ENCODE results near the gene TEX26.

TEX26 gene

DNA sequence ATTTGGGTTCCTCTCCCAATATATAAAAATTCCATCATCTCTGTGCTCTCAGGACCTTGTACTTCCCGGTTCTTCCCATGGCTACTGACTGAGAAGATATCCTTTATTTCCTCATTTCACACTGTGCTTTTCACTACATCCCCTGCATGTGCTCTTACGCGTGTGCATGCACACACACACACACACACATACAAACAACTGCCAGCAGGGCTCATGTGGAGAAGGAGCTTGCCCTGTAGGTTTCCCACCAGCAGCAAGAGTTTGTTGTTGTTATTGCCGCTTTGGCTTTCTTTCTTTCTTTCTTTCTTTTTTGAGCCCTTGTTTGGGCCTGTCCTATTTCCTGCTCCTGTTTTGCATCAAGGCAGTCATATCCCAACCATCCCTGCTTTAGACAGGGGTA lies 43.6 kb downstream of the TEX26 start:
- no peak for DNase-seq (ENCODE audit: low read depth)

DNA sequence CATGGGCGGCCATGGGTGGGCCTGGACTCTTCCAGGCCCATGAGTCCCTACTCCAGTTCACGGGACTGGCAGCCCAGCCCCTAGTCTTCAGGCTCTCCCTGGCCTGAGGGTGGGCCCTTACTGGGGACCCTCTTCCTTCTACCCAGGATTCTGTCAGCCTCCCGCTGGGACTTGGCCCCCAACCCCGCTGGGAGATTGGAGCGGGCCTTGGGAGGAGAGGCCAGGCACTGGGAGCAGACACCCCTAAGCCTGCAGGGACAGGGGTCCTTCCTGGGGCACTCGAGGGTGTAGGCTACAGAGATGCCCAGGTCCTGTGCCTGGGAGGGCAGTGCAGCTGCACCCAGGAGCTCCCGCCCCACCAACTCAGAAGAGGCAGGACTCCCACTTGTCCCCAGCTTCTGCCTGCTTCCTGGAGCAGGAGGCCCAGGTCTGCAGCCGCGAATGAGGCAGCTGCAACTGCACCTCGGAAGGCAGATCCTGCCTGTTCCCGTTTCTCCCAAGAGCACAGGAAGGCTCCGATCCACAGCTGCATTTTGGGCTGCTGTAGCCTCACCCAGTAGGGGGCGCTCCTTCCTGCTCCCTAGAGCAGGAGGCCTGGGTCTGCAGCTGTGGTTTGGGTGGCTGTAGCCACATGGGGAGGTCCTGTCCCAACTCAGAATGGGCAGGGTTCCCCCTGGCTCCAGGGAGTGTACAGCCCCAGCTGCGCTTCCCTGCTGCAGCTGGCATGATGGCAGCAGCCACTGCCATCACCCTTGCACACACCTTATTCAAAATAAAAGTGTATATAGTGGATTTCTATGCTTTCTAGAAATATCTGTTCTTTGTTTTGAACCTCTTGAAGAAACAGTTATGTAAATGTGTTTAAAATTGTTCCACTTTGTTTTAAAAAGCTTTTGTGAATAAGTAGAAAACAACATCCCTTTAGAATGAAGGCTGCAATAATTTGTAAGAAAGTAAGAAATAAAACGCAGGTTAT lies 46.8 kb downstream of the TEX26 start:
- DNase-seq (ENCODE audit: low read depth) = no peak

DNA sequence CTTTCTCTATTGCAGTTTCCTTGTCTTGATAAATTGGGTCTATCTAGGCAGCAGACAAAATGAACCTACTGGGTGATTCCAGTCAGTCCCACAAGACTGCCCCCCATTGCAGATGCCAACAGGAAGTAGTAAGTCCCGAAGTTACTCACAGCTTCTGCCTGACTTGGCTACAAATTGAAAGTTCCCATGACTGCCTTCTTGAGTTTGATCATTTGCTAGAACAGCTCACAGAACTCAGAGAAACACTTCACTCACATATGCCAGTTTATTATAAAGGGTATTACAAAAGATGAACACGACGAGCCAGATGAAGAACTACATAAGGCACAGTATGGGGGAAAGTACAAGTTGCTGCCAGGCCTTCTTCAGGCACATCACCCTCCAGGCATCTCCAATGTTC lies 50.0 kb downstream of the TEX26 start:
- peak; percentile 8 for DNase-seq (ENCODE audit: low read depth)

DNA sequence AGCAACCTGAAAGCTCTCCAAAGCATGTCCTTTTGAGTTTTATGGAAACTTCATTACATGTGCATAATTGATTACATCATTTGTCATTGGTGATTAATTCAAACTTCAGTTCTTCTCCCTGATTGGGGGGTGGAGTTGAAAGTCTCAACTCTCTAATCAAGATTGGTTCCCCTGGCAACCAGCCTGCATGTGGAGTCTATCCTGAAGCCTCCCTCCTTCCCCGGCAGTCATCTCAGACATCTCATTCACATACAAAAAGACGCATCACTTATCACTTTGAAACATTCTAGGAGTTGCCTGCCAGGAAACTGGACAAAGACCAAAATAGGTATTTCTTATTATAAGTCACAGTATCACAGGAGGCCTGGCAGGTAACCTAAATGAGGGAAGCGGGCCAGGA lies 50.5 kb downstream of the TEX26 start:
- no peak for DNase-seq (ENCODE audit: low read depth)

DNA sequence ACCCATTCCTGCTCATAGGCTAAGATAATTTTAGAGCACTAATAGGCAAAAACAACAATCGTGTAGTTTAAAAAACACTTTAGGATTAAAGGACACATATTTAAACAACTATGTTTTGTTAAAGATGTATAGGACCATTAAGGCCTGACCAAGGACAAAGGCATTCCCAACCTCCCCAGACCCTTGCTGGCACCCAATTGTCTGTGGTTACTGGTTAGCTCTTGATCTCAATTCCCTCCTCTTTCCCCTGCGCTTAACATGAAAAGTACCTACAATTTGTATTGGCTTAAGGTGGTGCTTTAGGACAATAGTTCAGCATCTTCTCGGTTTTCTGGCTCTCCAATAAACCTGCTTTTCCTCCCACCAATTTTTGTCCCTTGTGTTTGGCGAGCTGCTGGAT lies 51.0 kb downstream of the TEX26 start:
- DNase-seq (ENCODE audit: low read depth) = no peak

DNA sequence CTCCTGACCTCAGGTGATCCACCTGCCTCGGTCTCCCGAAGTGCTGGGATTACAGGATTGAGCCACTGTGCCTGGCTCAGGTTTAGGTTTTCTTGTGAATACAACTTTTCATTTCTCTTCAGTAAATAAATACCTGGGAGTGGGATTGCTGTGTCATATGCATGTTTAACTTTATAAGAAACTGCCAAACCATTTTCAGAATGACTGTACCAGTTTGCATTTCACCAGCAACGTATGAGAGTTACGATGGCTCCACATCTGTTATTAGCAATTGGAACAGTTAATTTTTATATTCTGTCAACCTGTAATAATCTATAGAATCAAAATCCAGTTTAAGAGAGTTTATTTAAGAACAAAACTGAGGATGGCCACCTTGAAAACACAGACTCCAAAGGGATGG lies 52.2 kb downstream of the TEX26 start:
- no peak for DNase-seq (ENCODE audit: low read depth)

DNA sequence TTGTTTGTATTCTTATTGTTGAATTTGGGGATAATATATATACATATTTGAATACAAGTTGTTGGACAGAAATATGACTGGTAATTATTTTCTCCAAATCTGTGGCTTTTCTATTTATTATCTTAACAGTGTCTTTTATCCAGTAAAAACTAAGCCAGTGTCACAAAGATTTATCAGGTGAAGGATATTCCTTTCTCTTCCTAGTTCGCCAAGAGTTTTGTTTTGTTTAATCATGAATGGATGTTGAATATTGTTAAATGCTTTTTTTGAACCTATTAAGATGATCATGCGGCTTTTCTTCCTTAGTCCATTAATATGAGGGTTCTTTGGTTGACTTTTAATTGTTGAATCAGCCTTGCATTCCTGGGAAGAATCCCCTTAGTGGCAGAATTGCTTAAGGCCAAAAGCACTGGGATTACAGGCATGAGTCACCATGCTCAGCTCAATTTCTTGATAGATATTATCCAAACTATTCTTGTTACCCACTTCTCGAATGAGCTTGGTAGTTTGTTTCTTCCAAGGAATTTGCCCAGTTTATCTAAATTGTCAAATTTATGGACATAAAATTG lies 53.3 kb downstream of the TEX26 start:
- DNase-seq (ENCODE audit: low read depth) = peak; percentile 14

DNA sequence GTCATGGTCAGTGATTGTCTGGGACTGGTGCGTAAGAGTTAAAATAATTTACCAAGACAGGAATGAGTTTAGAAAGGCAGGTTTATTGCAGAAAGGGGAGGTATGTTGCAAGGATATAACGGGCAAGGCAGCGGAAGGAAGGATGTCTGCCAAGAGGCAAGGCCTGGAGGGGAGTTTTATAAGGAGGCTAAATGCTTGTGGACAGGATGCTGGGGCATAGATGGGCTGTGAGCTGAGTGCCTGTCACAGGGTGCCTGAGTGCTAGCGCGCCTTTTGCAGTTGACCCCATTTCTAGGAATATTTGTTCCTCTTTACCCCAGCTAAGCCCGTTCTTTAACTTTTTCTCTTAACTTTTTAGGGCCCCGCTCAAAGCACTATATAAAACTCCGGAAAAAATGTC lies 58.7 kb downstream of the TEX26 start:
- DNase-seq (ENCODE audit: low read depth) = no peak

DNA sequence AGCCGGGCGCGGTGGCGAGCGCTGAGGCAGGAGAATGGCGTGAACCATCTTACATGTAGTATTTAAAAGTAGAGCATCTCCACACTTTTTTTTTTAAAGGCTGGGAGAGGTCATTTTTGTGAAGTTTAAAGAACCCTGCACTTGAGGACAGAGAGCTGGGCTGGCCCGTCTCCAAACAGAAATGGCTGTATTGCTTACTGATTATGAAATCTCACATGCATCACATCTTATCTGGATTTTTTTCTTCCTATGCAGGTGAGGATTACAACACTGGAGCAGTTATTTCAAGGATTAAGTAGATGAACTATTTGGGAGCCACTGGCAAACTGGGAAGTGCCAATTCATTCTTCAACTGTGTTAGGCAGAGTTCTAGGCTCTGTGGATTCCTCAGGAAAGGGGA lies 59.5 kb downstream of the TEX26 start:
- no peak for DNase-seq (ENCODE audit: low read depth)

DNA sequence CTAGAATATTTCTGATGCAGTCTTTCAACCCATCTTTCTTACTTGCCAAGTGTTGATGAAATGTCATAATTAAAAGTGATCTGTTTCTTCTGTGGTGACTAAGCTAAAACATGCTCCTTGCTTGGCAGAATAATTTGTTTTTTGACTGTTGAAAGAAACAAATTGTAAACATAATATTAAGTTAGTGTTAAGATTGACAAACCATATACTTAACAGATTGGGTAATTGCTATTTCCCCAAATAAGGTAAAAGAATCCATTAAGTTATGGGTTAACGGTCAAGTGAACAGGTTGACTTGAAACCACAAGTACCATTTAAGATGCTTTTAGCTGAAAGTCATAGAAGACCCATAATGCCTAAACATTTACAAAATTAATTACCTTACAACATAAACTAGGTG lies 62.9 kb downstream of the TEX26 start:
- DNase-seq (ENCODE audit: low read depth) = no peak

DNA sequence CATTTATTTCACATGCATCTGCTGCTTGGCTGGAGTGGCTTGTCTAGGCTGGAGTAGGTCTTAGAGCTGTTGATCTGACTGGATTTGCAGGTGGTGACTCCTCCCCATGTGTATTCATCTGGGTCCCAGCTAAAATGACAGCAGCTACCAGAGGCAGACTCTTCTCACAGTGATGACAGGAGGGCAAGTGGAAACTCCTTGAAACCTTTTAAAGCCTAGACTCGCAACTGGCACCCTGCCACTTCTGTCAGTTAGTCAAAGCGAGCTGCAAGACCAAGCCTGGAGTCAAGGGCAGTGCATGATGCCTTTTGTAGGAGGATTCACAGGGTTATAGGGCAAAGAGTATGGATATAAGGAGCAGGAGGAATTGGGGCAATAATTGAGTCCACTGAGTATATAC lies 65.2 kb downstream of the TEX26 start:
- no peak for DNase-seq (ENCODE audit: low read depth)

DNA sequence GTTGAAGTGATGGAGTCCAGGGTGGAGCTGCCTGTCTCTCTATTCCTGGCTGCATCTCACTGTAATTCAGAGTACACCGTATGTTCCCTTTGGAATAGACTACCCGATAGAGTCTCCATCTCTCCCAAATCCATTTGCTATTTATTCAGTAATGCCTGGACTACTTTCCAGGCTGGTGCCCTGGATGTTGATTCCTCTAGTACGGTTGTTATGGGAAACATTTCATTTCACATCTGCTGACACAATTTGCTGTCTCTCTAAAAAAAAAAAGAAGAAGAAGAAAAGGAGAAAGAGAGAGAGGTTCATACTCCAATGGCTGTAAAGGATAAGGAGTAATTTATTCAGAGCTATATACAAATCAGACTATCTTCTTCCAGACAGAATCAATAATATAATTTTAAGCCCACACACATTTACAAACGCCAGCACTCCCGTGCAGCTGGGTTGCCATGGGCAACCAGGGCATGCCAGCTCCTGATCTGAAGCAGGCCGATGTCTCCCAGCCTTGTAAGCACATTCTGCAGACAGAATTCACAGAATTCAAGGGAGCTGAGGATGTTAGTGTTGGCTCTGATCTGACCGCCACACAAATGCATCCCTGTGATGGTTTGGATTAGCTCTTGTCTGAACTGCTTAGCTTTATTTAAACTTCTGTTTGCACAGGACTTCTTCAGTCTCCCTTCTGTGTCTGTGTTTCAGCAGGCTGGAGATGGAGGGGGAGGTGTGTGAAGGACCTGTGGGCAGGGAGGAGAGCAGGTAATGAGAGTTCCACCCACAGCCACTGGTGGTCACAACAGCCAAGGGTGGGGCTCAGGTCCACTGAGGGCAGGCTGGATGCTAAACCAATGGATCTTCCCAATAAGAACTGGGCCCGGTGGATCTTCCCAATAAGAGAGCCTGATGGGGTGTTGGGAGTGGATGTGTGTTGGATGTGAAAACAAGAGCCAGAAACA lies 66.0 kb downstream of the TEX26 start:
- DNase-seq (ENCODE audit: low read depth) = peak; percentile 60

DNA sequence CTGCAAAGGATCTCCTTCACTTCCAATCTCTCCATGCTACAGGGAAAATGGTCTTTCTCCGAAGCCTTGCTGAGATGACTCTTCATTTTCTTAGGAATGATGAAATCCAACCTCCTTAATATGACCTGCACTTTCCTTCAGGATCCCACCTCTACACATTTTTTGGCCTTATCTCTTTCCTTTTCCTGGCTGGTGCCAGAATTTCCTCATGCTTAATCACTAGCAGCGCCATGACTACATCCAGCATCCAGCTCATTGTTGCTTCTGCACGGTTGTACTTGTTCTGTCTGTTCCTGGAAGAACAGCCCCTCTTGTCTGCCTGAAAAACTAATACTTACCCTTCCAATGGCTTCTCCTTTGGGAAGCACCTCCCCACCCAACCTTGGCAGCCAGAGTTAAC lies 68.4 kb downstream of the TEX26 start:
- DNase-seq (ENCODE audit: low read depth) = no peak

DNA sequence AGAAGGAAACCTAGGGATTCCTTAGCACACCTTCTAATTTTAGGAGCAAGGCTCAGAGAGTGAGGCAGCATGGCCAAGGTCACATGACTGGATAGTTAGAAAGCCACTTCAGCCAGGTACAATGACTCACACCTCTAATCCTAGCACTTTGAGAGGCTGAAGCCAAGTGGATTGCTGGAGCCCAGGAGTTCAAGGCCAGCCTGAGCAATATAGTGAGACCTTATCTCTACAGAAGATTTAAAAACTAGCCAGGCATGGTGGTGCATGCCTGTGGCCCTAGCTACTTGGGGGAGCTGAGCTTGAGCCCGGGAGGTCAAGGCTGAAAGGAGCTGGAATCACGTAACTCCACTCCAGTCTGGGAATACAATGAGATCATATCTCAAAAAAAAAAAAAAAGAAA lies 69.2 kb downstream of the TEX26 start:
- no peak for DNase-seq (ENCODE audit: low read depth)

DNA sequence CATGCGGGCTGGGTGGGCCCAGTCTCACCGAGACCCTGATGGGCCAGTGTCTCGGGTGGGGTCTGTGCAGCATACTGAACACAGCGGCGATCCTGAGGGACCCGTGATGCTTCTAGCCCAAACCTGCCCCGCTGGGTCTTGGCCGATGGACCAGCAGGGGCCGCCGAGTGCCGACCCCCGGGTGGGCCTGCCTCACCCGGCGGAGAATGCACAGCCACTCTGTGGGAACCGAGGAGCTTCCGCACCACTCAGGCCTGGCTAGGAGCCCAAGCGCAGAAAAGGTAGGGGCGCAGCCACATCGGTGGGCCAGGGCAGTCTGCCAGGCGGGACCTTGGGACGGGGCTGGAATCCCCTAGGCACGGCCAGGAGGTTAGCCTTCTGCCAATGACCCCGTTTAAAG lies 72.6 kb downstream of the TEX26 start:
- no peak for DNase-seq (ENCODE audit: low read depth)

DNA sequence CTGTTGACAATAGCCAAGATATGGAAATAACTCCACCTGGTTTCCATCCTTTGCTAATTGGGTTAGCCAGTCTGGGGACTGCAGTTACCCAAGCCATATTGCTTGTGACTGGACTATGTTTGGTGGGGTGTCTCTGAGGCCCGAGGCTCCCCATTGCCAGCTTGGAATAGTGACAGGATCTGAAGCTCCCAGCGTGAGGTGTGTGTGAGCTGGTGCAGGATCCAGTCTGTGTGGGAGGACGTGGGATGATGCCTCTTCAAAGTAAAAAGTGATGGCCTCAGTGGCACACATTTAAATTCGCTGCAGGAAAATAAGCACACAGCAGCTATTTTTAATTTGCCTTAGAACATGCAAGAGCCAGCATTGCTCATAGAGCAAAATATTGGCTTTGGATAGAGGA lies 75.0 kb downstream of the TEX26 start:
- DNase-seq (ENCODE audit: low read depth) = no peak

DNA sequence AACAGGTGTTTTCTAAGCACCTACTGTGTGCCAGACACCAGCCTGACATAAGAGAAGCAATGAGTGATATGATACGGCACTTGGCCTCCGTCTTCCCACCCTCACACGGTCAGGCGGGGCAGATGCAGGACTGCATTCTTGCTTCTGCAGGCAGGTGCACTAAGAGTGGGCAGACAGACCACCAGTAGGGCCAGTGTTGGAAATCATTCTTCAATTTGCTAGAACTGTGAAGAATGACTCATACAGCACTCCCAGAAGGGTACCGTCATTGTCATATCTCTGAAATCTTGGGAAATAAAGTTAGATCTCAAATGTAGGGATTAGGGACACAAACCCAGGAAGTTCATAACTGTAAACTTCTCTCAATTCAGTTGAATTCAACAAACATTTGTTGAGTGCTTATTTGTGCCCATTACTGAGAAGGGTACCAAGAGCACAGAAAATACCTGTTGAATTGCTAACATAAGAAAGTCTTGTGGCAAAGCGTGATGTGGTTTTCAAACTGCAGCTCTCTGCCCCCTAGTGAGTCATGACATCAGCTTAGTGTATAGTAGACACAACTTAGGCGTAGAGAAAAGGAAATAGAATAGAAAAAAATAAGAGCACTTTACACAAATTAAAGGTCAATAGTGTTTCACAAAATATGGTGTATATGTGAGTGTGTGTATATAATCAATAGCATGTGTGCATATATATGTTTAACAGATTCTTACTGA lies 76.1 kb downstream of the TEX26 start:
- DNase-seq (ENCODE audit: low read depth) = no peak

DNA sequence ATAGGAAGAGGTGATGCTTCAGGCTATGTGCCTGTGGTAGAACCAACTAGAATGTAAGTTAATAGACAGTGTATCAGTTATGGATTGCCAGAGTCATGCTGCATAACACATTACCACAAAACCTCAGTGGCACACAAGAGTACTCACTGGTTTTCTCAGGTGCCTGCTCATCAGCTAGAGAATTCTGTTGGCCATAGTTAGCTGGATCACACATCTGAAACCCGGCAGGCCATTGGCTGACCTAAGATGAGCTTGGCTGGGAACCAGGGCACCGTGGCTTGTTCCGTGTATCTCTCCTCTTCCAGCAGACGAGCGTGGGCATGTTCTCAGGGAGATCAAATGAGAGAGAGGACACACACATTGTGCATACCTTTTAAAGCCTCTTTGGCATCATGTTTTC lies 76.7 kb downstream of the TEX26 start:
- no peak for DNase-seq (ENCODE audit: low read depth)

DNA sequence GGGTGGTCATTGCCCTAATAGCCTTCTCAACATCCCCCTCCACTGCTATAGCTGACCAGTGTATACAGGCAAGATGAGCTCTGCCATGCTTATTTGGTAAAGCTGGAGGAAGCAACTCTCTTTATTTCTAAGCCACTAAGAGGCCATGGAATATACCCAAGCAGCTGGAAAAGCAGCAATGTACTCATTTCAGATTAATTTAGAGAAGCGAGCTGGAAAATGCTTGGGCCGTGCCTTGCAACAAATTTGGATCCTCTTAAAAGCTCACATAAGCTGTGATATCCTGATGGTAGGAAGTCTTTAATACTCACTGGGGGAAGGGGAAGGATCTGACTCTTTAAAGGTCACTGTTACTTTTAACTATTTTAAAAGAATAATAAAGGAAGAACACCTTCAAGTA lies 77.8 kb downstream of the TEX26 start:
- DNase-seq (ENCODE audit: low read depth) = no peak

DNA sequence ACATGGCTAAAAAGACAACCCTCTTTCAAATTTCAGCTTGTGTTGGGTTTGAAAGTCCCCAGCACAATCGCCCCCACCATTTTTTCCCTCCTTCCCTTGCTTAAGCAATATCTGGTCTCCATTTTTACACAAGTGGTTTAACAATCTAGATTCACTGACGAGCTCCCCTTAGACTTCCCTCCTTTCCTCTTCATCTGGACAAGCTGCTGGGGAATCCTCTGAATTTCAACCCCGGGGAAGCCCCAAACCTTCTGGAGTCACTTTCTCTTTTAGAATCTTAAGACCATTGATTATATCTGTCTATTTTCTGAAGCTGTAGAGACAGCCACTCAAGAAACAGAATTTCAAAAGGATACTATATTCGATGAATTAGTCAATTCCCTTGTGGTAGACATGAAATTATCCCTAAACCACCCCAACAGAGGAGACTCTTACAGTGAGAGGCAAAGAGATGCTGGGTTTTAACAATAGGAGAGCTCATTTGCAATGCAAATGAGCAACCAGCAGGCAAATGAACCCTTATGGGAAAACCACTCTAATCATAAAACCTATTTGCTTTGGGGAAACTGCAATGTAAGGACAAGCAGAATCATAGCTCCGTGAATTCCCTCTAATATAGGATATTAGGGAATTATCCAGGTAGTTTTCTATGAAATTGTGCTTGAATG lies 78.9 kb downstream of the TEX26 start:
- DNase-seq (ENCODE audit: low read depth) = no peak

DNA sequence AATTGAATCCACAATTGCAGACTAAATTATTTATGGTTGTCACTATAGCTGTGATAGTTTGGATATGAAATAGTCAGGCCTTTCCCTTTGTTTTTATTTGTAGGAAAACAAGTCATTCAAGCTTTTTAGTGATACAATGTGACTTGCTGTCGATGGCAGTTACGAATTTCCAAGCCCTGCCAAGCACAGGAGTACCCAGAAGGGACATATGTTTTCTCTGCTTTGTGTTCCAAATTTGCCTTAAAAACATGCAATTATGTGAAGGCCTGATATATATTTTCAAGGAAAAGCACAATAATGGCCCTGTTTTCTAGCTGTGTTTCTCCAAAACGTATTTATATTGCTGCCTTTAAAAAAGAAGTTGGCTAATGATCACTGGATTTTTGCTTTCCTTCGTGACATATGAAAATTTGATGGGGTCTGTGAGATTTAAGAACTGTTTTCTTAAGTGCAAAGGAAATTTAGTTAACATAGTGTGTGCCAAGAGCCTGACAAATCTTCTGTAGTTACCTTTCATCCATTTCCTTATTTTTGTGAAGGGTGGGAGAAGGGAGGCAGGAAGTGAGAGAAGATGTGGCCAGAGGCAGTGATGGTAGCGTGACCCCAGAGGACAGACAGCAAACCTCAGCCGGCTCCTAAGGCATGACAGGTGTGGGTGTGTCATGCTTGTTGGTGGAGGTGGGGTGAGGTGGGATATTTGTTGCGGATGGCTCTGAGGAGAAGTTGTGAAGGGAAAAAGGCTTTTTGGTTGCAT lies 79.6 kb downstream of the TEX26 start:
- DNase-seq (ENCODE audit: low read depth) = no peak

Measured in stromal cell of bone marrow (primary cell).